Panc1 (cell line): ENCODE results near the gene CMKLR1. TPM values are rescaled to one million over a fixed set of nuclear protein-coding genes. Genes with fewer than 3 reads are reported as not detected.

Experiments
- ATAC-seq: fragments of 200-7000 bp; cut with Tn5 transposase; 2 replicates; pipeline ENCODE4 v1.9.1; 2020; ENCODE audit warnings: mild to moderate bottlenecking, moderate library complexity
- BruUV-seq: library from RNA; stranded (reverse); fragments of 400-500 nt; replicated peaks from 2 replicates; lab custom pipeline; 2021; lab: Mats Ljungman, UMichigan
- CTCF ChIA-PET: fragments of 300-600 bp; sonication (Branson Sonifier 250); formaldehyde crosslinking; loops from one replicate; lab custom pipeline; 2022; ENCODE audit warnings: antibody characterized with exemption; lab: Charles Lee
- POLR2A ChIA-PET: fragments of 300-600 bp; sonication (Branson Sonifier 250); formaldehyde crosslinking; loops from one replicate; lab custom pipeline; 2022; ENCODE audit warnings: antibody characterized with exemption; lab: Charles Lee
- DNase-seq: peaks from one replicate; pipeline ENCODE4 v3.0.0-alpha.2; 2010; ENCODE audit warnings: low read depth, low spot score
- H3K27ac ChIP-seq: 2 replicates; pipeline ENCODE4 v1.5.1; 2011; ENCODE audit warnings: mild to moderate bottlenecking, low read length, inconsistent platforms
- H3K27me3 ChIP-seq: fragments of 200-500 bp; sonication (Bioruptor generic); 2 replicates; pipeline ENCODE4 v1.6.0; 2014; ENCODE audit warnings: low read length, inconsistent platforms; ENCODE audit not compliant: control insufficient read depth, insufficient read depth
- H3K36me3 ChIP-seq: fragments of 200-500 bp; sonication (Bioruptor generic); 2 replicates; pipeline ENCODE4 v1.5.1; 2014; ENCODE audit warnings: inconsistent platforms, mild to moderate bottlenecking, low read length, moderate library complexity; ENCODE audit not compliant: control insufficient read depth, insufficient read depth
- H3K4me1 ChIP-seq: 2 replicates; pipeline ENCODE4 v1.5.1; 2011; ENCODE audit warnings: inconsistent platforms, mild to moderate bottlenecking, low read length, moderate library complexity; ENCODE audit not compliant: control insufficient read depth, insufficient read depth
- H3K4me3 ChIP-seq, 2 experiments: 2 replicates each; pipeline ENCODE4 v1.5.1; 2011 to 2012; ENCODE audit warnings: low read depth in 2 of 2, low read length in 2 of 2, mild to moderate bottlenecking in 2 of 2, inconsistent platforms in 1 of 2, moderate library complexity in 1 of 2
- H3K9me3 ChIP-seq: fragments of 200-500 bp; sonication (Bioruptor generic); 2 replicates; pipeline ENCODE4 v1.5.1; 2014; ENCODE audit warnings: low read depth, mild to moderate bottlenecking, inconsistent platforms, low read length, moderate library complexity; ENCODE audit not compliant: control insufficient read depth, insufficient read depth
- CTCF ChIP-seq: fragments of 450-650 bp; IDR thresholded peaks from 2 replicates; pipeline ENCODE4 v1.5.1; 2017; ENCODE audit warnings: mild to moderate bottlenecking
- POLR2AphosphoS5 ChIP-seq: IDR thresholded peaks from 2 replicates; pipeline ENCODE4 v1.6.1; 2012; ENCODE audit warnings: mild to moderate bottlenecking, low read depth, low read length, moderate library complexity
- REST ChIP-seq, 2 experiments: IDR thresholded peaks; 2 replicates each; pipeline ENCODE4 v1.6.1; 2011 to 2012; ENCODE audit warnings: low read depth in 2 of 2, control low read depth in 1 of 2, low read length in 1 of 2, mild to moderate bottlenecking in 1 of 2, moderate library complexity in 1 of 2; ENCODE audit not compliant: insufficient read depth in 1 of 2
- SIN3A ChIP-seq: IDR thresholded peaks from 2 replicates; pipeline ENCODE4 v1.6.1; 2012; ENCODE audit warnings: low read depth, mild to moderate bottlenecking, low read length, moderate library complexity, borderline replicate concordance; ENCODE audit not compliant: insufficient read depth
- TCF7L2 ChIP-seq: IDR thresholded peaks from 2 replicates; pipeline ENCODE4 v1.6.1; 2011; ENCODE audit warnings: mild to moderate bottlenecking, low read depth, low read length, inconsistent platforms
- in situ Hi-C: cut with HindIII; loops from 2 replicates; pipeline ENCODE4 v1.10.0; 2016; ENCODE audit warnings: low sequenced_read_pairs, low pct_unique_long_range_greater_than_20kb
- intact Hi-C: fragments of 100-400 bp; cut with micrococcal nuclease; formaldehyde crosslinking; loops from one replicate; pipeline ENCODE4 v1.10.0; 2022; ENCODE audit not compliant: unreplicated experiment
- total RNA-seq: library from RNA; stranded (reverse); gene quantifications from one replicate; pipeline ENCODE4 v1.2.1, GENCODE V29; 2021; ENCODE audit not compliant: unreplicated experiment

Gene CMKLR1
- total RNA-seq, 1 experiment from 2014 or later = 0.03 TPM

- Histone ChIP-seq H3K4me1 (no peaks in the 10 kb centered on the region), H3K4me3 (no peak overlapping the region), H3K27ac (no peak overlapping the region), H3K27me3 (no peaks in the 10 kb centered on the region), H3K9me3 (no peaks in the 10 kb centered on the region), H3K36me3 (no peaks in the 10 kb centered on the region)
- ChIA-PET POLR2A (no interaction called here), CTCF (no interaction called here)
- DNase-seq = no peak
- no peak for TF ChIP-seq POLR2AphosphoS5
- TF ChIP-seq TCF7L2 = no peak
- no peak for TF ChIP-seq SIN3A
- intact Hi-C loops (no loop called here), in situ Hi-C loops (no loop called here)
- no peak for ATAC-seq
- BruUV-seq = no TSS peak
Measured at GRCh38 chr12:108357834-108358579, 18.9 kb upstream of the CMKLR1 start.

- ChIA-PET CTCF (no interaction called here), POLR2A (no interaction called here)
- H3K27me3 ChIP-seq = no peaks in the 10 kb centered on the region
- H3K27ac ChIP-seq = no peak overlapping the region
- no TSS peak for BruUV-seq
- no peaks in the 10 kb centered on the region for H3K36me3 ChIP-seq
- in situ Hi-C loops (no loop called here), intact Hi-C loops (no loop called here)
- DNase-seq (no peak), ATAC-seq (no peak)
- no peaks in the 10 kb centered on the region for H3K4me1 ChIP-seq
- no peak overlapping the region for H3K4me3 ChIP-seq
- no peak for TF ChIP-seq CTCF
- no peaks in the 10 kb centered on the region for H3K9me3 ChIP-seq
Measured at GRCh38 chr12:108356835-108357806, 18.0 kb upstream of the CMKLR1 start.

GRCh38 chr12:108355069-108355468 lies 16.0 kb upstream of the CMKLR1 start:
- ChIA-PET CTCF (no interaction called here), POLR2A (no interaction called here)
- H3K4me1 ChIP-seq = no peaks in the 10 kb centered on the region; the same call in 1 of the 2 replicates
- intact Hi-C loops = no loop called here
- BruUV-seq = no TSS peak
- H3K27me3 ChIP-seq = no peaks in the 10 kb centered on the region
- no peak for DNase-seq
- H3K4me3 ChIP-seq = no peak overlapping the region
- H3K36me3 ChIP-seq = no peaks in the 10 kb centered on the region
- TF ChIP-seq TCF7L2 (no peak), SIN3A (no peak), REST (IDR thresholded peaks at IDR 0.05; ENCODE audit: insufficient read depth in 1 of 2, low read depth in 2 of 2, low read length in 1 of 2) (no peak), POLR2AphosphoS5 (no peak), CTCF (no peak)
- ATAC-seq = no peak
- in situ Hi-C loops = no loop called here
- no peak overlapping the region for H3K27ac ChIP-seq
- no peaks in the 10 kb centered on the region for H3K9me3 ChIP-seq
